HL-60 (cell line): Measurements from ENCODE around the gene DENND1A.

Experiments used
- DNase-seq, 2 experiments: peaks; one replicate each; pipeline ENCODE4 v3.0.0-alpha.2; 2010 to 2020; ENCODE audit warnings: low read depth in 1 of 2, low spot score in 1 of 2
- H3K27ac ChIP-seq: fragments of 250-450 bp; sonication (Bioruptor Pico); replicated peaks from 2 replicates; pipeline ENCODE4 v1.5.1; 2020; ENCODE audit warnings: mild to moderate bottlenecking, moderate library complexity
- H3K27me3 ChIP-seq: fragments of 250-450 bp; sonication (Bioruptor Pico); 2 replicates; pipeline ENCODE4 v1.5.1; 2021; ENCODE audit warnings: mild to moderate bottlenecking, moderate library complexity; ENCODE audit not compliant: insufficient read depth, poor library complexity, severe bottlenecking
- H3K4me3 ChIP-seq: replicated peaks from 2 replicates; pipeline ENCODE4 v1.5.1; 2011; ENCODE audit warnings: mild to moderate bottlenecking, control low read depth, low read length; ENCODE audit not compliant: insufficient read depth
- CTCF ChIP-seq: IDR thresholded peaks from one replicate; pipeline ENCODE4 v1.5.1; 2011; ENCODE audit warnings: low read length, control low read depth, inconsistent platforms; ENCODE audit not compliant: insufficient read depth
- GABPA ChIP-seq: IDR thresholded peaks from 2 replicates; pipeline ENCODE4 v1.6.1; 2012; ENCODE audit warnings: low read depth
- POLR2AphosphoS5 ChIP-seq: IDR thresholded peaks from 2 replicates; pipeline ENCODE4 v1.6.1; 2012; ENCODE audit warnings: low read depth
- REST ChIP-seq: IDR thresholded peaks from 2 replicates; pipeline ENCODE4 v1.6.1; 2012; ENCODE audit warnings: low read depth; ENCODE audit not compliant: insufficient replicate concordance
- SPI1 ChIP-seq: IDR thresholded peaks from 2 replicates; pipeline ENCODE4 v1.6.1; 2012; ENCODE audit warnings: low read depth, mild to moderate bottlenecking, borderline replicate concordance

Gene DENND1A

GRCh38 chr9:123481209-123481865 is 448.6 kb downstream of the DENND1A start:
- Histone ChIP-seq H3K27ac (no peak overlapping the region), H3K4me3 (no peak overlapping the region), H3K27me3 (no peaks in the 10 kb centered on the region)
- TF ChIP-seq POLR2AphosphoS5 (no peak), SPI1 (no peak), REST (no peak), GABPA (no peak), CTCF (no peak)
- DNase-seq = no peak

GRCh38 chr9:123480791-123481190 is 449.1 kb downstream of the DENND1A start:
- Histone ChIP-seq H3K27me3 (no peaks in the 10 kb centered on the region), H3K4me3 (no peak overlapping the region), H3K27ac (no peak overlapping the region)
- no peak for DNase-seq
- no peak for TF ChIP-seq SPI1

DNA sequence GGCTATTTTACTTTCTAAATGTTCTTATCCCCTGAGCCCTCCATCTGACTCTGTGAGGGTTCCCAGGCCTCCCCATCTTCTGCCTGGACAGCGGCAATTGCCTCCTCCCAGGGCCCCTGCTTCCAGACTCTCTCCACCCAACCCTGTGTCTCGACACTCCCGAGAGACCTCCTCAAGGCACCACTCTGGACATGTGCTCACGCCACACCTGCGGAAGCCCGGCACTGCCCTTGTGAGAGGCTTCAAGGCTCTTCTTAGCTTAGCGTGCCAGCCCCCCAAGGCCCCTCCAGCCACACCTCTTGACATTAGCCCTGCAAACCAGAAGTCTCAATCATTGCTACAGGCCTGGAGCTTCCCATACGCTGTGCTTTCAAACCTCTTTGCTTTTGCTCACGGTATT is 449.8 kb downstream of the DENND1A start:
- DNase-seq = no peak

More for the DNA sequence above, 449.8 kb downstream of the DENND1A start:
- Histone ChIP-seq H3K27me3 (no peaks in the 10 kb centered on the region), H3K27ac (no peak overlapping the region), H3K4me3 (no peak overlapping the region)
- no peak for TF ChIP-seq POLR2AphosphoS5
- TF ChIP-seq CTCF = no peak
- no peak for TF ChIP-seq GABPA
- TF ChIP-seq SPI1 = no peak
- no peak for TF ChIP-seq REST
